GM15510 (cell line): Measurements from ENCODE around the gene C5orf15.

Source experiments
- POLR2A ChIP-seq: IDR thresholded peaks from 3 replicates; pipeline ENCODE4 v1.6.1; 2011; ENCODE audit warnings: borderline replicate concordance; ENCODE audit not compliant: insufficient read length; ENCODE audit errors: extremely low read depth

C5orf15 gene

DNA sequence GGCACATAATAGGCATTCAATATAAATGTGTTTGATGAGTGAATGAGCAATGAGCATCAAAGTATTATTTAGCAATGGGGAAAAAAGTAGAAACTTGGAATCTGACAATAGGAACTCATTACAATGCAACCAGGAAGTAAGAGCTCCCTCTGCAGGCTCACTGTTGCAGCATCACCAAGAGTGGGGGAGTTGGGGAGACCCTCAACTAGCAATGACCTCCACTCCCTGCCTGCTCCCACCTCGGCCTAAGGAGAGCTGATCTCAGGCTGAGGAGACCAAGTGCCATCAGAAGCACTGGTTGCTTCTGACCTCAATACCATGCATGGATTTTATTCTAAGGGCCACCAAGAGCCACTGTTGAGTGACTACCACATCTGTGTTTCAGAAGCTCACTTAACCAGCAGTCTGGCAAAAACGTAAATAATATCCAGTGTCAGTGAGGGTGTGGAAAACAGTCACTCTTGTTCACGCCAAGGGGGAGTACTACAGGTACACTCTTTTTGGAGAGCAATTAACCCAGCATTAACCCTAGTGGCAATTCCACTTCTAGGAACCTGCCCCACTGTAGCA is 28.3 kb upstream of the C5orf15 start:
- TF ChIP-seq POLR2A, result no peak

DNA sequence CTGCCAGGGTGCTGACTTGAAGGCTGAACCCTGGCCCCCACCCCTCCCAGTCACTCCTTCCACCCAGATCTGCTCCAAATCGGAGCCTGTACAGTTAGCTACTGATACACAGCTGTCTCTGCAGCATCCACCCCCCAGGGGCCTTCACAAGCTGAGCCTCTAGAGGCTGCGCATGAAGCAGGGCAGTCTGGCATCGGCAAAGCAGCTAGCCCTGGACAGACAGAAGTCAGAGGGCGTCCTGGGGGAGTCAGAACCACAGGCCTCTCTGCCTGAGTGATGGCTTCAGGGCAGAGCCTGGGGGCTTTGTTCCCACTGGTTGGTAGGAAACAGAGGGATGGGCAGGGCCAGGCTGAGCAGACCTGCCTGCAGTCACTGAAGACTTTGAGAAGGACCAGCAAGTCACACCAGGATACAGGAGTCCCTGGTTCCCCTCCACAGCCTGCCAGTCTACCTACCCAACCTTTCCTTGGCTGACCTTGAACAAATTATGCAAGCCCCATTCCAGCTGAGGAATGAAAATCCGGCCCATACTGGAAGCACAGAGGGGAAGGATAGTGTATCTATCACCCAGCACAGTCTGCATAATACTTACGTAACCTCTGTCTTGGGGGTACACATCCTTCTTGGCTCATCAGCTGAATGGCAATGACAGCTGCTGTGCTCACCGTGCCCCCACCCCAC is 27.6 kb upstream of the C5orf15 start:
- no peak for TF ChIP-seq POLR2A

DNA sequence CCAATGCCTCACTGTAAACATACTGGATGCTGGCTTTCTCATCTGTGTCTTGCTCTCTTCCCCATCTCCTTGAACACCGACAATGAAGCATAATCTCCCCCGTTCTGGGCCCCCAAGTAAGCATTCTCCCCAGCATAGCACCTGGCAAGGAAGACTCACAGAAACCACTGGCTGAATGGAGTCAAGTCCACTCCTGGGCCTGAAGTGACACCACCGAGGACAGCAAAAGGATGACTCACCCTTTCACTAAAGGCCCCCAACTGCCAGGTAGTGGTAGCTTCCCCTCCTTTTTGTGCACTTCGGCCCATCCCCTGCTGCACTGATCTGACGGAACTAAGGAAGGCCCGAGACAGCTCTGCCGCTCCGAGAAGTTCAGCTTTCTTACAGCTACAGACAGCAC is 26.9 kb upstream of the C5orf15 start:
- TF ChIP-seq POLR2A, result no peak

DNA sequence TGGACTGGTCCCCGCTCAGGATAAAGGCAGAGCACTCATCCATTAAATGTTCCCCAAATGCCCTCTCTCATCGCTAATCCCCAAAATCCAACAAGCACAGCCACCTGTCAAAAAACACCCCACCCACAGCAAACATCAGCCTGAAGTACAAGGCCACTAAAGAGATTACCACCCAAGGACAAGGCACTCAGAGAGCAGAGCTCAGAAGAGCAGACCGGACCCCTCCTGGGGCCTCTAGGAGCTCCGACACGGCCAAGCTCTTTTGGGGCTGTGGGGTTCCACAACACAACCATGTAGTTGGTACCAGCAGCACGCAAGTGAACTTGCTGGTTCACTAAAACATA is 26.5 kb upstream of the C5orf15 start:
- TF ChIP-seq POLR2A, result no peak

DNA sequence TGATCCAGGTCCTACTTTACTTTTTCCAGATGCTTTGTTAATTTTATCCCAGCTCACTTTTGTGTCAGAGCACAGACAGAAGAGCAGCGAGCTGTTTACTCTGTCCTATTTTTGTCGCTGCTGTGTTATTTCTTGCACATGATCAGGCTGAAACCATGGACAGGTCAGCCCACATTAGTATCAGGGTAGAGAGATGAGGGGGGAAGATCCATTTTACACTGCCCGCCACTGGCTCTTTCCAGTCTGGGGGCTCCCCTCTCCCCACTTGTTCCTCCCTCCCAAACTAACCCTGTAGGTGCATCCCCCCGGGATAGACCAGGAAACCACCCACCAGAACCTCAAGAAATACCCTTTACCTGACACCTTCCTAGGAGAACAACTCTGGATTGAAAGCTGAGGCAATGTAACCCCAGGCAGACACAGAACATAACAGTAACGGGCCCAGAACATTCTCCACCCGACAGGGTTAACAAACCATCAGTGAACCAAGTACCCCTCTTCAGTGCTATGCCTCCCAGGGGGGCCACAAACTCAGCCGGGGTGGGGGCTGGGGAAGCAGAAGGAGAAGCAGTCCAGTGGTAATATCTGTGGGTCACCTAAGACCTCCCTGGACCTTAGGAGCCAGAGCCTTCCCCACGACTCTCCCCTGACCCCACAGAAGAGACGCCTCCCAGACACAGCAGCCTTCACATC is 26.0 kb upstream of the C5orf15 start:
- no peak for TF ChIP-seq POLR2A

DNA sequence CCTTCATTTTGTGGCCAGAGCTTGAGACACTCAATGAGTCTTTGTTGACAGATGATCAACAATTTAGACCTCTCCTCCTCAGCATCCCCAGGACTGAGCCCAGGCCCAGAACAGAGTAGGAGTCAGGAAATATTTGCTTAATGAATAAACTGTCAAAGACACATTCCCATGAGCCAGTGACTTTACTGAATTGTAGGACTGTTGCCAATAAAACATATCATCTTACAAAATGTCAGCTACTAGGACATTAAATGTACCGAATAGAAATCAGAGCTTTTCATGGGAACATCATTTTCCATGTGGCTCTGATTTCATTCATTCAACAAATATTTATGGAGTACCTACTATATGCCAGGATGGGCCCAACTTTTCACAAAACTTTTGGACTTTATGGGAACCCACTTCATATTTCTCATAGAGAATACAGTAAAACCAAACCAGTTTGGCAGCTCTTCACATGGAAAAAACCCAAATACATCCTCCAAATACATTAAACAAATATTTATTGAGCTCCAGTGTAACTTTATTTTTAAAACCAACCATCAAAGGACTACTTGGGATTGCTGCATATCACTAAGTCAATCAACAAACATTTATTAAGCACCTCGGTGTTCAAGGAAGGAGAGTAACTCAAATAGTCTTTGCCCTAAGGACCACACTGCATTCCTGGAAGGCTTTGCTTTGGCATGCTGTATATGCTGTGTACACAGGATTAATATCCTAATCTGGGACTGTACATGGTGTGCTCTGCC is 24.9 kb upstream of the C5orf15 start:
- no peak for TF ChIP-seq POLR2A

DNA sequence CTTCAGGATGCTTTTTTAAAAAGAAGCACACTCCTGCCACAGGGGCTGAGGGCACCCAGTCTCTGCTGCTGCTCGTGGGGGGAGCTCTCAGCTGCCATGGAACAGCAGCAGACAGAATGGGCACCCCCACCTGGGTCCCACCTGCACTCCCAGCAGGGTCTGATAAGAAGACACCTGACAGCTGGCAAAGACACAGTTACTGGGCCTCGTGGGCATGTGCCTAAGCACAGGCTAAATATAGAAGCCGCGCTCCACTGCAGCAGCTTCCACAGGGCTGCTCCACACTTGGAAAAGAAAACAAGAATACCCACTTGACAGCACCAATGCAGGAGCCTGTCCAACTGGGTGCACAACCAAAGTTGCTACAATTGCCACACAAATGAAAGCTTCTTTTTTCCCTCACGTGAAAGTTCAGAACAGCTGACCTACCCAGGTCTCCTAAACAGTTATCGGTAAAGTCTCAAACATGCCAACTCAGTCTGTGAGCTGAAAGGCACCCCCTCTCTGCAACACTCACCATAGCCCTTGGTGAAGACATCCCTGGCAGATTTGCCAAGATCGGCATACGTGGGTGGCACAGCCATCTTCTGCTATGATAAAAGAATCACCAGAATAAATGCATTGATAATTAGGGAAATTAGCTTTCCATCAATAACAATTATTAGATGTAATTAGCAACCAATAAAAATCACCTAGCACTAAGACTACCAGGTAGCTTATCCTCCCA is 24.2 kb upstream of the C5orf15 start:
- no peak for TF ChIP-seq POLR2A

DNA sequence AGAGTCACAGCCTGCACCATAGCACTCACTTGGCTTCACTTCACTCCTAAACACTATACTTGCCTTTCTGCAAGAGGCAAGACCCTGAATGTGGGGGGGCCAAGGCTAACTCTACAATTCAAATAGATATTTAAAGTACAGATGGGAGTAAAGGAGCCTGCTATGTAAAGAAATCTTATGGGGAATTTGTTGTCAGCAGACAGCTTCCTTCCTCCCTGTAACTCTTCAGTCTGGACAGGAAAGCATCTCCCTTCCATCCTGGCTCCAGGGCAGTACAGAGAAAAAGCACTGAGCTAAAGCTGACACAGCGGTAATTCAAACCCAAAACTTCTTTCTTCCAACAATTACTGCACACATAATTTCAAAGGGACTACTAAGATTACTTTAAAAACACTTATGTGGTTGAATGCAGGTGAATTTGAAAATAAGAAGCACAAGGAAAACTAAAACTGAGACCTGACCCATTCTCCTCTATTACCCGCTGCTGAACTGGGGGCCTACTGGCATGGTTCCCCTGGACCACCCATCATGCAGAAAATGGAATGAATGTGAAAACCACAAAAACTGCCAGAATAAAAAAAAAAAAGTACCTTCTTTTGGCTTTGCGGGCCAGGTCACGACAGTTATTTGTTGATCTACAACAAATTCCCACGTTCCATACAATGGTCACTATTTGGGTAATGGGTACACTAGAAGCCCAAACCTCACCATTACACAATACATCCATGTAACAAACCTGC is 22.9 kb upstream of the C5orf15 start:
- TF ChIP-seq POLR2A, result no peak

DNA sequence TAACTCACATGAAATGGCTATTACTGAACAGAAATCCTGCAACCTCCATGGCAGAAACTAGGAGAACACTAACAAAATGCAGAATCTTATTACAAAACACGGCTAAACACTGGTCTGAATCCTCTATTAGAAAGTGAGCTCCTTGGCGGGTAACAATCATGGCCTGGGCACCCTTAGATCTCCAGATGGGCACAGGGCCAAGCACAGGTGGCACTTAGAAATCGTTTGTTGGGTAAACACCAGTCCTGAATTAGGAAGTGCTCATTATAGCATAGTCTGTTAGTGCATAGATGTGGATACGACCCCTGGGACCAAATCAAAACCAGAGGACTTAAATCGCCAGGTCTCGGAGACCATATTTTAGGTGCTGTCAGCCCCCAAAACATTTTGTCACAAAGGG is 22.0 kb upstream of the C5orf15 start:
- TF ChIP-seq POLR2A, result no peak

DNA sequence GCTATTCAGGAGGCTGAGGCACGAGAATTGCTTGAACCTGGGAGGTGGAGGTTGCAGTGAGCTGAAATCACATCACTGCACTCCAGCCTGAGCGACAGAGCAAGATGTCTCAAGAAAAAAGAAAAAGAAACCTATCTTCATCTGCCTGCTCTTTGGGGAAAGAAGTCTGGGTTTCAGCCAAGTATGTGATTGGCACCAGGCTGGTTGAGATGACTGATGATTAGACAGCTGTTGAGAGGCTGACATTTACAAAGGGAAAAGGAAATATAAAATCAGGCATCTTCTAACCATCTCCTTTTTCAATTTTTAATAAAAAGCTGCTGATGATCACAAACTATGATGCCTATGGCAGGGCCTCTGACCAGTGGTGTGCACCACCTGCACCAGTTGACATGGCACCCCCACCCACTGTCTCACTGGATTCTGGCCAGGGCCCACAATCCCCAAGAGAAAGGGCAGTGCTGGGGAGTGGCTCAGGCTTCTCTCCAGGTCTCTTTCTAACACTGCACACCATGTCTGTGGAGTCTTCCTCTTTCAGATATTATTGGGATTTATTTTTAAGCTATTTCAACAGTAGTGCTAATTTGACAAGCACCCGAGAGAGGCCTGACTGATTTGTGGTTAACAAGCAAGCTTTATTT is 17.2 kb upstream of the C5orf15 start:
- TF ChIP-seq POLR2A, result no peak

DNA sequence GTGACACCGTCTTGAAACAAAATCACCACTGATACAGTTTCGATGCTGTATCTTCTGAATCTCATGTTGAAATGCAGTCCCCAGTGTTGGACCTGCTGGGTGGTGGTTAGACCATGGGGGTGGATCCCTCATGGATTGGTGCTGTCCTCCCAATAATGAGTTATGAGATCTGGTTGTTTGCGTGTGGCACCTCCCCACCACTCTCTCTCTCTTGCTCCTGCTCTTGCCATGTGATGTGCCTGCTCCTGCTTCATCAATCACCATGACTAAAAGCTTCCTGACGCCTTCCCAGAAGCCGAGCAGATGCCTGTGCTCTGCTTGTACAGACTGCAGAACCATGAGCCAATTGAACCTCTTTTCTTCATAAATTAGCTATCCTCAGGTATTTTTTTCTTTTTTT is 15.2 kb upstream of the C5orf15 start:
- no peak for TF ChIP-seq POLR2A

DNA sequence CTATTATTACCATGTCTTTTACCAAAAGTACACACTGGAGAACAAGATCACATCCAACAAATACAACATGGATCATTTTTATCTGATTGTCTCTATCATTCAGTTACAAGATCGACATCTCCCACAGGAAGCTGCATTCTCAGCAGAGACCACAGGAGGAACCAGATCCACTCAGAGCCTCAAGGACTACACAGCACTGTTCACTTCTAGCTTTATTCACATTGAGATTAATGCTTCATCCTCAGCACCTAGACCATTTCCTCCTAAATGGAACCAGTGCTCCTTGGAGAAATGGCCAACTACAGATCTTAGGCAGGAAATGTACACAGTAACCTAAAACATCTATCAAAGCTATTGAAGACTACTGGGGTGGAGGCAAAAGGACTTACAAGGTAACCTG is 13.3 kb upstream of the C5orf15 start:
- TF ChIP-seq POLR2A, result no peak

DNA sequence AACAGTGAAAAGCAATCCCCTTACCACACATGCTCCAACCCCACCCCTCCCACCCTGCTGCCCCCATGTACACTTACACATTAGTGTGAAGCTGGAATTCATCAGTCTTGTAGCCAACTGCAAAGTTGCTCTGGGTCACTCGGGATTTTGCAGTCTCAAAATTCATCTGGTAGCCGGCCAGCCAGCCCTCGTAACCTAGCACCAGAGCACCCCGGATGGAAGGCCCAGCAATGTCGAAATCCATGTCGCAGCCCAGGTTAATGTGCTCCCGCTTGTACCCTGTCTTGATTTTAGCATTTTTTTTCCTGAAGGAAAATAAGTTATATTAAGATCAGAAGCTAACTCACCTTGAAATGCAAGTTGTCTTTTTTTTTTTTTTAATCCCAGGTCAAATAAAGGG is 12.2 kb upstream of the C5orf15 start:
- no peak for TF ChIP-seq POLR2A

DNA sequence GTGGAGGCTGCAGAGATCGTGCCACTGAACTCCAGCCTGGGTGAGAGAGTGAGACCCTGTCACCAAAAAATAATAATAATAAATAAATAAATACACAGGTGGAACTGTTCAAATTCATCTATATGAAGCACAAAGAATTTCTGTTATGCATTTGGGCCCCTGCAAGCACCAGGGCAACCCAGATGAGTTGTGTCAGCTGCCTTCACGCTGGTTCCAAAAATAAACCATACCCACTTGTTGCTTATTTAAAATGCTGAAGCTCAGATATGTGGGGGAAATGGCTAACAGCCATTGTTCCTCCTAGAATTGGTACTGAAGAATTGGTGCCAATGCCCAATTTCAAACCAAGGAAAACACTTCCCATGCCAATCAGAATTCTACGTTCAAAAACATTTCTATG is 10.5 kb upstream of the C5orf15 start:
- TF ChIP-seq POLR2A, result no peak
